Vagina (tissue), 2 donors: ENCODE results near the gene ABCA6. TPM values are rescaled to one million over a fixed set of nuclear protein-coding genes. Genes with fewer than 3 reads are reported as not detected.

ENCODE experiments used
- DNase-seq, 2 donors: peaks; one replicate each; pipeline ENCODE4 v3.0.0-alpha.2; 2017; ENCODE audit errors: extremely low spot score in 2 of 2
- H3K27ac ChIP-seq: fragments of 200-600 bp; sonication (generic); one replicate; pipeline ENCODE4 v1.5.1; 2019
- H3K27me3 ChIP-seq: fragments of 200-600 bp; sonication (generic); one replicate; pipeline ENCODE4 v1.5.1; 2019
- H3K36me3 ChIP-seq, 2 donors: fragments of 200-600 bp; sonication (generic); one replicate each; pipeline ENCODE4 v1.5.1; 2017 to 2019
- H3K4me1 ChIP-seq: fragments of 200-600 bp; sonication (generic); one replicate; pipeline ENCODE4 v1.5.1; 2019
- H3K4me3 ChIP-seq, 2 donors: fragments of 200-600 bp; sonication (generic); 1 replicate in 1 of 2; 2 replicates in 1 of 2; pipeline ENCODE4 v1.5.1; 2016 to 2019
- H3K9me3 ChIP-seq: fragments of 200-600 bp; sonication (generic); one replicate; pipeline ENCODE4 v1.5.1; 2019
- POLR2A ChIP-seq, 2 donors: fragments of 450-650 bp; IDR thresholded peaks; one replicate each; pipeline ENCODE4 v1.6.1; 2017; ENCODE audit warnings: antibody characterized with exemption in 2 of 2, mild to moderate bottlenecking in 2 of 2, moderate library complexity in 2 of 2
- POLR2AphosphoS5 ChIP-seq, 2 donors: sonication (generic); formaldehyde crosslinking; IDR thresholded peaks; one replicate each; pipeline ENCODE4 v1.9.0; 2017; ENCODE audit warnings: antibody characterized with exemption in 2 of 2, mild to moderate bottlenecking in 2 of 2, low read depth in 1 of 2; ENCODE audit not compliant: insufficient read depth in 1 of 2
- intact Hi-C: fragments of 100-400 bp; cut with DNase I; formaldehyde crosslinking; loops from one replicate; pipeline ENCODE4 v1.15.1; 2023
- total RNA-seq: library from RNA; depleted of rRNA; stranded (reverse); fragments of >200 nt; gene quantifications from one replicate; pipeline ENCODE4 v1.2.3, GENCODE V29; 2016
- TF ChIP-seq, protein P1 (sequence below), 3 experiments: fragments of 450-650 bp in 2 of 3; fragments of 200-600 bp in 1 of 3; sonication (generic) in 1 of 3; IDR thresholded peaks; one replicate each; pipeline ENCODE4 v1.5.1; 2017 to 2019; ENCODE audit warnings: antibody characterized with exemption in 3 of 3, mild to moderate bottlenecking in 2 of 3, moderate library complexity in 2 of 3

Gene ABCA6
- total RNA-seq, 1 donor from 2014 or later, result 73.2 TPM

DNA sequence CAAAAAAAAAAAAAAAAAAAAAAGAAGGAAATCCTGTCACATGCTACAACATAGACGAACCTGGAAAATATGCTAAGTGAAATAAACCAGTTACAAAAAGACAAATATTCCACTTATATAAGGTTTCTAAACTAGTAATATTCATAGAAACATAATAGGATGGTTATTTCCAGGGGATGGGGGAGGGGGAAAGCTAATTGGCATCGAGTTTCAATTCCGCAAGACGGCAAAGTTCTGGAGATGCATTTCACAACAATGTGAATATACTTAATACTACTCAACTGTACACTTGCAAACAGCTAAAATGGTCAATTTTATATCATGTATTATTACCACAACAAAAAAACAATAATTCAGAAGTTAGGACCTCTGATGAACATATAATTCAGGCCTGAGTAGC is 43.1 kb downstream of the ABCA6 start:
- no peak overlapping the region for H3K27ac ChIP-seq
- TF ChIP-seq, protein P1, sequence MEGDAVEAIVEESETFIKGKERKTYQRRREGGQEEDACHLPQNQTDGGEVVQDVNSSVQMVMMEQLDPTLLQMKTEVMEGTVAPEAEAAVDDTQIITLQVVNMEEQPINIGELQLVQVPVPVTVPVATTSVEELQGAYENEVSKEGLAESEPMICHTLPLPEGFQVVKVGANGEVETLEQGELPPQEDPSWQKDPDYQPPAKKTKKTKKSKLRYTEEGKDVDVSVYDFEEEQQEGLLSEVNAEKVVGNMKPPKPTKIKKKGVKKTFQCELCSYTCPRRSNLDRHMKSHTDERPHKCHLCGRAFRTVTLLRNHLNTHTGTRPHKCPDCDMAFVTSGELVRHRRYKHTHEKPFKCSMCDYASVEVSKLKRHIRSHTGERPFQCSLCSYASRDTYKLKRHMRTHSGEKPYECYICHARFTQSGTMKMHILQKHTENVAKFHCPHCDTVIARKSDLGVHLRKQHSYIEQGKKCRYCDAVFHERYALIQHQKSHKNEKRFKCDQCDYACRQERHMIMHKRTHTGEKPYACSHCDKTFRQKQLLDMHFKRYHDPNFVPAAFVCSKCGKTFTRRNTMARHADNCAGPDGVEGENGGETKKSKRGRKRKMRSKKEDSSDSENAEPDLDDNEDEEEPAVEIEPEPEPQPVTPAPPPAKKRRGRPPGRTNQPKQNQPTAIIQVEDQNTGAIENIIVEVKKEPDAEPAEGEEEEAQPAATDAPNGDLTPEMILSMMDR (IDR thresholded peaks at IDR 0.05), result no peak
- no peak for TF ChIP-seq POLR2AphosphoS5 (IDR thresholded peaks at IDR 0.05; ENCODE audit: insufficient read depth in 1 of 2, low read depth in 1 of 2)
- no peak for TF ChIP-seq POLR2A (IDR thresholded peaks at IDR 0.05)
- intact Hi-C loops, result no loop called here
- H3K36me3 ChIP-seq, result peaks cover 0 to 21% of the 10 kb centered on the region in 2 donors
- no peaks in the 10 kb centered on the region for H3K27me3 ChIP-seq
- H3K9me3 ChIP-seq, result no peaks in the 10 kb centered on the region
- no peaks in the 10 kb centered on the region for H3K4me1 ChIP-seq
- DNase-seq, result no peak
- H3K4me3 ChIP-seq, result no peak overlapping the region

DNA sequence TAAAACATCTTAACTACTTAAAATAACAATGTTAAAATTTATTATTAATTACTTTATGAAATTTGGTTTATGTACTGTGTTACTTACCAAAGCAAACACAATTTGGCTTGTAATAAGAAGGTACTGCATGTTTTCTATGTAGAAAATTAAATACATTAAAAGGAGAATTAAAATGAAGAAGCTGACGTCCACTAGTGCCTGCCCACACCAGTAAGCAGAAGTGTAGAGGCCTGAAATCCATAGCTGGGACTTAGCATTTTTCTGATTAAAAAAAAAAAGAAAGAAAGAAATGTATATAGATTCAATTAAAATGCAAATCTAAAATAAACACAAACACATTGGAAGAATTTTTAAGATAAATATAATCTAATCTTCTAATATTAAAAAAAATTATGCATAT is 45.2 kb downstream of the ABCA6 start:
- Histone ChIP-seq H3K36me3 (peaks cover 0 to 17% of the 10 kb centered on the region in 2 donors), H3K4me1 (no peaks in the 10 kb centered on the region), H3K27me3 (no peaks in the 10 kb centered on the region), H3K9me3 (no peaks in the 10 kb centered on the region), H3K4me3 (no peak overlapping the region), H3K27ac (no peak overlapping the region)
- intact Hi-C loops, result no loop called here
- no peak for TF ChIP-seq POLR2AphosphoS5 (IDR thresholded peaks at IDR 0.05; ENCODE audit: insufficient read depth in 1 of 2, low read depth in 1 of 2)
- DNase-seq, result no peak

DNA sequence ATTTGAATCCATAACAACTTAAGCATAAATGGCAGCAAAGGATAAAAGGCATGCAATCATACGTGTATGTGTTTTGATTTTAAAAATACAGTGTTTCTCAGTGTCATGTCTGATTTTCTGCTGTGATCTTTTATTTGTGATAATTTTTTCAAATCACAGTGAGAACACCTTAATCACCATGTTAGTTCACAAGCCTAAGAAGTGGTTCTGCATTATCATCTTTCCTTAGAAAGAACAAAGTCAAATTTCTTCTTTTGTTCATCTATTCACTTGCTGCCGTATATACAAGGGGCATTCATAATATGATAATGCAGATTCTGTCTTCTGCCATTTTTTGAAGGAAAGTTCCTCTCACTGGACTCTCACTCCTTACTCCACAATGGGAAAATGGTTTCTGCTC is 47.7 kb downstream of the ABCA6 start:
- intact Hi-C loops, result no loop called here
- Histone ChIP-seq H3K9me3 (no peaks in the 10 kb centered on the region), H3K4me1 (no peaks in the 10 kb centered on the region), H3K36me3 (peaks cover 0 to 12% of the 10 kb centered on the region in 2 donors), H3K27me3 (no peaks in the 10 kb centered on the region), H3K27ac (no peak overlapping the region), H3K4me3 (no peak overlapping the region)
- DNase-seq, result no peak
- no peak for TF ChIP-seq POLR2AphosphoS5 (IDR thresholded peaks at IDR 0.05; ENCODE audit: insufficient read depth in 1 of 2, low read depth in 1 of 2)

DNA sequence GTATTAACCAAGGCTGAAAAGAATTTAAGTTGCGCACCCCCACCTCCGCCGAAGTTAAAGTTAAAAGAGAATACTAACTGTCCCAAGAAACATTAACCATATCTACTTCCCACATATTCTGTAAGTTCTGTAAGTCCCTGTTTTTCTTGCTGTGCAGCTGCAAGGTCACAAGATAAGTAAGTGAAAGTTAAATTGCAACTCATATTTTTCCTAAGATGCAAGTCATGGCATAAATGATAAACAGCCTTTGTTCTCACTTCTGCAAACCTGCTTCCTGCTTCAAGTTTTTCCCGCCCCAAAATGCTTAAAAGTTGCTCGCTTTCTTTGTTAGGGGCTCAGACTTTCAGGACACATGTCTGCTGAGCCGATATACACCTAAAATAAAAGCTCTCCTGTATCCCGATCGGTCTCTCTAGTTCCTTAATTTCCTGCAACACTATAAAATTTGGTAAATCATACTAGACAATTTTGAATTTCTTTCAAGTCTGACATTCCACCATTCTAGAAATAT is 48.4 kb downstream of the ABCA6 start:
- Histone ChIP-seq H3K9me3 (no peaks in the 10 kb centered on the region), H3K27me3 (no peaks in the 10 kb centered on the region), H3K36me3 (peaks cover 0 to 15% of the 10 kb centered on the region in 2 donors), H3K4me3 (no peak overlapping the region), H3K27ac (no peak overlapping the region), H3K4me1 (no peaks in the 10 kb centered on the region)
- TF ChIP-seq POLR2AphosphoS5 (IDR thresholded peaks at IDR 0.05; ENCODE audit: insufficient read depth in 1 of 2, low read depth in 1 of 2) (no peak), POLR2A (IDR thresholded peaks at IDR 0.05) (no peak)
- TF ChIP-seq, protein P1 (IDR thresholded peaks at IDR 0.05), result no peak
- intact Hi-C loops, result no loop called here
- no peak for DNase-seq

DNA sequence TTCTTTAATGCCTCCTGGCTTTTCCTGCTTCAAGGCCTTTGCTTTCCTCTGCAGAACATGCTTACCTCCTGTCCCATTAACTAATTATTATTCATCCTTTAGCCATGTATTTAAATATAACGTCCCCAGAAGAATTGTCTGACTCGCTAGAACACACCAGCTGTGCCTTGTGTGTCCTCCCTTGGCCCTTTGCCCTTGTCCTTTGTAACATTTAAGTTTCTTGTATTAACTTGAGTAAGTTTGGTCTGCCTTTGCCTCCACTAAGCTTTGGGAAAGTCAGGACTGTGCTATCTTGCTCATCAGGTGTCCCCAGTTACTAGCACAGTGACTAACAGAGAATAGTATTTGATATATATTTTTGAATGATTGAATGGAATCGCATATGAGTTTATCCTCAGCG is 51.3 kb downstream of the ABCA6 start:
- peaks cover 0 to 9% of the 10 kb centered on the region in 2 donors for H3K36me3 ChIP-seq
- H3K4me1 ChIP-seq, result no peaks in the 10 kb centered on the region
- H3K4me3 ChIP-seq, result no peak overlapping the region
- intact Hi-C loops, result no loop called here
- no peaks in the 10 kb centered on the region for H3K27me3 ChIP-seq
- no peak overlapping the region for H3K27ac ChIP-seq
- TF ChIP-seq POLR2AphosphoS5 (IDR thresholded peaks at IDR 0.05; ENCODE audit: insufficient read depth in 1 of 2, low read depth in 1 of 2) (no peak), POLR2A (IDR thresholded peaks at IDR 0.05) (no peak)
- TF ChIP-seq, protein P1 (IDR thresholded peaks at IDR 0.05), result no peak
- no peaks in the 10 kb centered on the region for H3K9me3 ChIP-seq
- DNase-seq, result no peak

DNA sequence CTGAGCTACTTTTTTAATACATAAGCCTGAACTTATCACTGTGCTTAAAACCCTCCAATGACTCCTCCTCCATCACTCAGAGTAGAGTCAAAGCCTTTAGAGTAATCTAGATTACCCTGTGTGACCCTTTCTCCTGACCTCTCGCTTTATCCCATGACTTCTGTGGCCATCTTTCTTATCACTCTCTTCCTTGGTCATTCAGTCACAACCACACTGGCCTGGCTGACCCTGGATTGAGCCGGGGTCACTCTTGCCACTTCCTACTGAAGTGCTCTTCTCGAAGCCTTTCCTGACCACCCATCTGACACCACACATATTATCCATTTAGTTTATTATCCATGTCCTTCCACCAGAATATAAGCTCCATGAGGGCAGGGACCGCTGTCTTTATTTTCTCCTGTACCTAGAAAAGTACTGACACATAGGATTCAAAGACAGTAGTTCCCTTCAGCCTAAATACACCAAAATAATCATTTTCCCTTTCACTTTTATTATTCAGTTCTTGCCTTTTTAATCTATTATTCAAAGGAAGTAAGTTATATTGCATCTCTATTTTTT is 53.0 kb downstream of the ABCA6 start:
- intact Hi-C loops, result no loop called here
- no peaks in the 10 kb centered on the region for H3K4me1 ChIP-seq

More for the DNA sequence above, 53.0 kb downstream of the ABCA6 start:
- DNase-seq, result no peak
- H3K36me3 ChIP-seq, result peaks cover 0 to 7% of the 10 kb centered on the region in 2 donors
- H3K27ac ChIP-seq, result no peak overlapping the region
- TF ChIP-seq, protein P1 (IDR thresholded peaks at IDR 0.05), result no peak
- TF ChIP-seq POLR2A (IDR thresholded peaks at IDR 0.05) (no peak), POLR2AphosphoS5 (IDR thresholded peaks at IDR 0.05; ENCODE audit: insufficient read depth in 1 of 2, low read depth in 1 of 2) (no peak)
- no peaks in the 10 kb centered on the region for H3K27me3 ChIP-seq
- no peak overlapping the region for H3K4me3 ChIP-seq
- H3K9me3 ChIP-seq, result no peaks in the 10 kb centered on the region
